ENCODE results near the gene TFR2. TPM values are rescaled to one million over a fixed set of nuclear protein-coding genes. Genes with fewer than 3 reads are reported as not detected.

TFR2 gene
- total RNA-seq, 2 experiments from 2014 or later = 12.1 to 26.0 TPM

DNA sequence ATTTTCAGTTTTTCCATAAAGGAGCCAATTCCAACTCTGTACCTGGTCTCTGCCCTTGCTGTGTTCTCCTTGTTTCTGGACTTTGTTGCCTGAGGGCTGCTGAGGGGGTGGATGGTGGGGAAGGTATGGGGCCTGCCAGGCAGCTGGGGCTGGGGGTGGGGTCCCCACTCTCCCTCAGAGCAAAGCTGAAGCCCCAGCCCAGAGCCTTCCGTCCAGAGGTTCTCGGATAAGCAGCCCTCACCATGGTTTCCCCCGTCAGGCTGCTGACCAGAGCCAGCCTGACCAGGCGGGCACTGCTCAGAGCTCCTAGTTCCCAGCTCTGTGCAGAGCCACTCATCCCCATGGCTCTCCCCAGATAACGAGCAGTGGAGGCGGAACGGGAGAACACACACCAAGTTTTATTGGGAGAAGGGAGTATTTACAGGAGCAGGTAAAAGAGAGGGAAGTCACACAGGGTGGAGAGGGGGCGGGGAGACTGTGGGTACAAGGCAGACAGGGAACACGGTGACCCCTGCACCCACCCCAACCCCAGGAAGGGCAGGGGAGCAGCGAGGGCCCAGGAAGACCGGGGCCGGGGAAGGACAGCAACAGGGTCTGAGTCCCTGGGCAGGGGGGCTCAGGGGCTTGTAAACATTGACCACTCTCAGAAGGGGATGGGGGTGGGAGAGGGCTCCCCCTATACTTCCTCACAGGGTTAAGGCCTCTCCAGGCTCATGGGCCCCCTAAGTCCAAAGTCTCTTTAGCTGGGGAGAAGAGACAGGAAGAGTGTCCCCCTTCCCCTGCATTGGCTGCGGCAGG is 38.0 kb upstream of the TFR2 start:
- Histone ChIP-seq H3K4me3 (ENCODE audit: low read depth, low read length, poor library complexity, severe bottlenecking) (no peak overlapping the region), H3K4me1 (ENCODE audit: insufficient read depth, low read length, poor library complexity, severe bottlenecking) (peaks cover 6% of the 10 kb centered on the region), H3K79me2 (ENCODE audit: insufficient read depth, low read depth, low read length) (peaks cover 6% of the 10 kb centered on the region; the same call in 1 of the 2 replicates), H3K9me3 (ENCODE audit: low read length) (no peaks in the 10 kb centered on the region), H3K9me2 (ENCODE audit: insufficient read depth, low read length) (no peaks in the 10 kb centered on the region), H4K20me1 (ENCODE audit: insufficient read depth, low read length) (0 out of 2 replicates have a peak, but pooled peaks cover 4% of the 10 kb centered on the region), H2AFZ (ENCODE audit: low read length) (no peak overlapping the region), H3K36me3 (ENCODE audit: insufficient read depth, low read length) (peaks cover 81% of the 10 kb centered on the region), H3K4me2 (ENCODE audit: low read length) (no peak overlapping the region), H3K27ac (ENCODE audit: low read depth, low read length, poor library complexity, severe bottlenecking) (no peak overlapping the region)
- CTCF ChIA-PET (ENCODE audit: unreplicated experiment) = no interaction called here
- TF ChIP-seq EZH2phosphoT487 (IDR thresholded peaks at IDR 0.05; ENCODE audit: borderline replicate concordance, low read depth, low read length) = no peak
- TF ChIP-seq, protein P1, sequence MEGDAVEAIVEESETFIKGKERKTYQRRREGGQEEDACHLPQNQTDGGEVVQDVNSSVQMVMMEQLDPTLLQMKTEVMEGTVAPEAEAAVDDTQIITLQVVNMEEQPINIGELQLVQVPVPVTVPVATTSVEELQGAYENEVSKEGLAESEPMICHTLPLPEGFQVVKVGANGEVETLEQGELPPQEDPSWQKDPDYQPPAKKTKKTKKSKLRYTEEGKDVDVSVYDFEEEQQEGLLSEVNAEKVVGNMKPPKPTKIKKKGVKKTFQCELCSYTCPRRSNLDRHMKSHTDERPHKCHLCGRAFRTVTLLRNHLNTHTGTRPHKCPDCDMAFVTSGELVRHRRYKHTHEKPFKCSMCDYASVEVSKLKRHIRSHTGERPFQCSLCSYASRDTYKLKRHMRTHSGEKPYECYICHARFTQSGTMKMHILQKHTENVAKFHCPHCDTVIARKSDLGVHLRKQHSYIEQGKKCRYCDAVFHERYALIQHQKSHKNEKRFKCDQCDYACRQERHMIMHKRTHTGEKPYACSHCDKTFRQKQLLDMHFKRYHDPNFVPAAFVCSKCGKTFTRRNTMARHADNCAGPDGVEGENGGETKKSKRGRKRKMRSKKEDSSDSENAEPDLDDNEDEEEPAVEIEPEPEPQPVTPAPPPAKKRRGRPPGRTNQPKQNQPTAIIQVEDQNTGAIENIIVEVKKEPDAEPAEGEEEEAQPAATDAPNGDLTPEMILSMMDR (conservative IDR thresholded peaks at IDR 0.05; ENCODE audit: low read length) = no peak
- DNase-seq (ENCODE audit: low spot score) = no peak
- no TSS peak for BruUV-seq (replicated peaks)
- POLR2A ChIA-PET = interaction anchor here (0.6 kb wide), 1 partner anchor 73 kb away, joined by 3 read pairs; no protein-coding TSS in a partner anchor
- intact Hi-C loops (cut with micrococcal nuclease; ENCODE audit: unreplicated experiment) = loop anchor here (10.0 kb wide), 1 partner anchor 205 kb away; the partner anchor contains the start of gene TSC22D4

GRCh38 chr7:100678291-100678984 is 37.1 kb upstream of the TFR2 start:
- ChIA-PET CTCF (ENCODE audit: unreplicated experiment) (no interaction called here), POLR2A (no interaction called here)
- Histone ChIP-seq H4K20me1 (ENCODE audit: insufficient read depth, low read length) (0 out of 2 replicates have a peak, but pooled peaks cover 4% of the 10 kb centered on the region), H3K79me2 (ENCODE audit: insufficient read depth, low read depth, low read length) (peaks cover 8% of the 10 kb centered on the region; the same call in 1 of the 2 replicates), H3K27ac (ENCODE audit: low read depth, low read length, poor library complexity, severe bottlenecking) (no peak overlapping the region), H3K9me2 (ENCODE audit: insufficient read depth, low read length) (no peaks in the 10 kb centered on the region), H3K9me3 (ENCODE audit: low read length) (no peaks in the 10 kb centered on the region), H3K36me3 (ENCODE audit: insufficient read depth, low read length) (peaks cover 72% of the 10 kb centered on the region), H3K4me3 (ENCODE audit: low read depth, low read length, poor library complexity, severe bottlenecking) (no peak overlapping the region), H3K4me1 (ENCODE audit: insufficient read depth, low read length, poor library complexity, severe bottlenecking) (peaks cover 6% of the 10 kb centered on the region), H2AFZ (ENCODE audit: low read length) (no peak overlapping the region), H3K4me2 (ENCODE audit: low read length) (no peak overlapping the region)
- intact Hi-C loops (cut with micrococcal nuclease; ENCODE audit: unreplicated experiment) = loop anchor here (10.0 kb wide), 1 partner anchor 204 kb away; the partner anchor contains the start of gene TSC22D4
- DNase-seq (ENCODE audit: low spot score) = no peak
- TF ChIP-seq, protein P1 (conservative IDR thresholded peaks at IDR 0.05; ENCODE audit: low read length) = no peak
- no peak for TF ChIP-seq EZH2phosphoT487 (IDR thresholded peaks at IDR 0.05; ENCODE audit: borderline replicate concordance, low read depth, low read length)
- BruUV-seq (replicated peaks) = TSS peak; percentile 88

All from OCI-LY7 (cell line).